Middle frontal gyrus (tissue), 1 donor: ENCODE results near the gene PRR7.
A peak's percentile ranks its signal among the peaks of the same experiment; 100 is the strongest.
"Not testable (repeated sequence)": the region's sequence is repeated elsewhere in the genome, so short reads cannot be mapped to it uniquely, and the experiment has no call there.

ENCODE experiments used
- DNase-seq: peaks from one replicate; pipeline ENCODE4 v3.0.0-alpha.2; 2015; ENCODE audit warnings: low spot score; ENCODE audit errors: extremely low spot score

The PRR7 gene

GRCh38 chr5:177446200-177447065 is at the start of gene PRR7:
PRR7 (plus strand) TSS chr5:177446814; CDS start chr5:177455068, 8,254 bp downstream.
- peak; percentile 75 for DNase-seq

- DNase-seq = no peak
Observed at GRCh38 chr5:177397875-177398390, 48.7 kb upstream of the PRR7 start.

- no peak for DNase-seq
Observed at GRCh38 chr5:177399997-177400868, 46.4 kb upstream of the PRR7 start, which contains the start of gene PFN3. PFN3 (minus strand) TSS chr5:177400661; CDS start chr5:177400576, 85 bp downstream.

GRCh38 chr5:177402271-177403043 is 44.2 kb upstream of the PRR7 start:
- no peak for DNase-seq

GRCh38 chr5:177403102-177403791 is 43.4 kb upstream of the PRR7 start:
- DNase-seq = no peak

GRCh38 chr5:177403792-177404640 is 42.6 kb upstream of the PRR7 start:
- no peak for DNase-seq

- DNase-seq = no peak
Observed at GRCh38 chr5:177404641-177405179, 41.9 kb upstream of the PRR7 start.

GRCh38 chr5:177405312-177405711 is 41.3 kb upstream of the PRR7 start:
- no peak for DNase-seq

- DNase-seq = no peak
Observed at GRCh38 chr5:177405805-177406204, 40.8 kb upstream of the PRR7 start.

- DNase-seq = no peak
Observed at GRCh38 chr5:177409043-177409801, 37.4 kb upstream of the PRR7 start, which contains the start of gene F12. F12 (minus strand) TSS chr5:177409564; CDS start chr5:177409527, 37 bp downstream.

- DNase-seq = no peak
Observed at GRCh38 chr5:177410575-177410974, 36.0 kb upstream of the PRR7 start.

- no peak for DNase-seq
Observed at GRCh38 chr5:177412603-177413233, 33.9 kb upstream of the PRR7 start.

GRCh38 chr5:177414481-177414880 is 32.1 kb upstream of the PRR7 start:
- DNase-seq = no peak

GRCh38 chr5:177417081-177417480 is 29.5 kb upstream of the PRR7 start:
- DNase-seq = not testable (repeated sequence)

- no peak for DNase-seq
Observed at GRCh38 chr5:177419046-177419445, 27.6 kb upstream of the PRR7 start.

GRCh38 chr5:177420472-177420871 is 26.1 kb upstream of the PRR7 start:
- DNase-seq = not testable (repeated sequence)

GRCh38 chr5:177421062-177421798 is 25.4 kb upstream of the PRR7 start:
- DNase-seq = no peak
